Kidney epithelial cell (primary cell): Measurements from ENCODE around the gene CUX1. TPM values are rescaled to one million over a fixed set of nuclear protein-coding genes. Genes with fewer than 3 reads are reported as not detected.

Experiments used
- DNase-seq: peaks from one replicate; pipeline ENCODE4 v3.0.0-alpha.2; 2010; ENCODE audit warnings: low read depth
- H3K27me3 ChIP-seq: 2 replicates; pipeline ENCODE4 v1.6.0; 2011; ENCODE audit warnings: low read length; ENCODE audit not compliant: control insufficient read depth, insufficient read depth
- H3K36me3 ChIP-seq: 2 replicates; pipeline ENCODE4 v1.5.1; 2011; ENCODE audit warnings: low read length; ENCODE audit not compliant: control insufficient read depth, insufficient read depth
- H3K4me3 ChIP-seq: 2 replicates; pipeline ENCODE4 v1.5.1; 2011; ENCODE audit warnings: low read depth, mild to moderate bottlenecking, control low read depth, low read length
- total RNA-seq: library from RNA; depleted of rRNA; stranded (reverse); fragments of >200 nt; gene quantifications from 2 replicates; pipeline ENCODE4 v1.2.3, GENCODE V29; 2015
- TF ChIP-seq, protein P1 (sequence below): IDR thresholded peaks from 2 replicates; pipeline ENCODE4 v1.5.1; 2011; ENCODE audit warnings: mild to moderate bottlenecking, moderate library complexity, low read length, control low read depth, inconsistent platforms; ENCODE audit not compliant: insufficient read depth, poor library complexity, severe bottlenecking

The CUX1 gene
- total RNA-seq, 1 donor from 2014 or later = 56.7 TPM

GRCh38 chr7:102089175-102090098 lies 272.0 kb downstream of the CUX1 start:
- Histone ChIP-seq H3K27me3 (no peaks in the 10 kb centered on the region), H3K36me3 (no peaks in the 10 kb centered on the region), H3K4me3 (no peak overlapping the region)
- TF ChIP-seq, protein P1, sequence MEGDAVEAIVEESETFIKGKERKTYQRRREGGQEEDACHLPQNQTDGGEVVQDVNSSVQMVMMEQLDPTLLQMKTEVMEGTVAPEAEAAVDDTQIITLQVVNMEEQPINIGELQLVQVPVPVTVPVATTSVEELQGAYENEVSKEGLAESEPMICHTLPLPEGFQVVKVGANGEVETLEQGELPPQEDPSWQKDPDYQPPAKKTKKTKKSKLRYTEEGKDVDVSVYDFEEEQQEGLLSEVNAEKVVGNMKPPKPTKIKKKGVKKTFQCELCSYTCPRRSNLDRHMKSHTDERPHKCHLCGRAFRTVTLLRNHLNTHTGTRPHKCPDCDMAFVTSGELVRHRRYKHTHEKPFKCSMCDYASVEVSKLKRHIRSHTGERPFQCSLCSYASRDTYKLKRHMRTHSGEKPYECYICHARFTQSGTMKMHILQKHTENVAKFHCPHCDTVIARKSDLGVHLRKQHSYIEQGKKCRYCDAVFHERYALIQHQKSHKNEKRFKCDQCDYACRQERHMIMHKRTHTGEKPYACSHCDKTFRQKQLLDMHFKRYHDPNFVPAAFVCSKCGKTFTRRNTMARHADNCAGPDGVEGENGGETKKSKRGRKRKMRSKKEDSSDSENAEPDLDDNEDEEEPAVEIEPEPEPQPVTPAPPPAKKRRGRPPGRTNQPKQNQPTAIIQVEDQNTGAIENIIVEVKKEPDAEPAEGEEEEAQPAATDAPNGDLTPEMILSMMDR = no peak
- DNase-seq = no peak

DNA sequence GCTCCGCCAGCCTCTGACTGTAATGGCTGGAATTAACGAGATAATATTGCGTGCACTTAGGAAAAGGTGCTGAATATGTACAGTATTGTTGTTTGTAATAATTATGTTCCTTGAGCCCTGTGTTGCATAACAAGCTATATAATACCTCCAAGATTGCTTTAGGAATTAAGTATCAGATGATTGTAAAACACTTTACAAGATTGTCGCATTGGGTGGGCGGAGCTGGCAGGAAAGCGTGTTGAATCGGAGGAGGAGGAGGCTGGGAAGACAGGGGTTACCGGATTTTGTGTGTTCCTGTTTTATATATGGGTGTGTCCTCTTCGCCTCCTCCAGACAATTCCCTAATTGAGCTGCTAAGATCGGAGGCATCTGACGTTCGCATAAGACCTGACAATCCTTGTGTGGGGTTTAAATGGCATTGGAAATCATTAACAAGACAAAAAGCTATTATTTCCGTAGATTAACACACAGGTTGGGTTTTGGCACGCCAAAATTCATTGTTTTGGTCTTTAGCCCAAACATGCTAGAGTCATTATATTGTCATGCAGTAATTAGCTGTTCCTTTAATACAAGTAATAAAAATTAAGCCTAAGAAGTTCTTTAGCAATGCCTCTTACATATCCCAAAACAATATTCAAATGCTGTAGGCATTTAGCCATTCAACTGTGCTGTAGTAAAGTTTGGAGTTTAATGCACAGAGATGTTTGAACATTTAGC lies 276.3 kb downstream of the CUX1 start:
- Histone ChIP-seq H3K4me3 (no peak overlapping the region), H3K36me3 (no peaks in the 10 kb centered on the region), H3K27me3 (no peaks in the 10 kb centered on the region)
- TF ChIP-seq, protein P1 = no peak
- no peak for DNase-seq

GRCh38 chr7:102094316-102094650 lies 276.9 kb downstream of the CUX1 start:
- TF ChIP-seq, protein P1 = no peak
- no peaks in the 10 kb centered on the region for H3K36me3 ChIP-seq
- no peak for DNase-seq
- no peaks in the 10 kb centered on the region for H3K27me3 ChIP-seq
- no peak overlapping the region for H3K4me3 ChIP-seq

GRCh38 chr7:102095321-102096011 lies 278.0 kb downstream of the CUX1 start:
- Histone ChIP-seq H3K4me3 (no peak overlapping the region), H3K27me3 (no peaks in the 10 kb centered on the region), H3K36me3 (no peaks in the 10 kb centered on the region)
- no peak for DNase-seq
- TF ChIP-seq, protein P1 = no peak

- Histone ChIP-seq H3K27me3 (no peaks in the 10 kb centered on the region), H3K4me3 (no peak overlapping the region), H3K36me3 (no peaks in the 10 kb centered on the region)
- no peak for DNase-seq
- TF ChIP-seq, protein P1 = no peak
These were observed 278.5 kb downstream of the CUX1 start for GRCh38 chr7:102096012-102096332.
